NCI-H1105 (cell line): ENCODE measurements around the gene COLEC12.
"Not testable (repeated sequence)": the region's sequence is repeated elsewhere in the genome, so short reads cannot be mapped to it uniquely, and the experiment has no call there.

ENCODE experiments used
- DNase-seq: peaks from one replicate; lab custom pipeline; 2025; lab: John Stamatoyannopoulos, UW

COLEC12 gene

DNA sequence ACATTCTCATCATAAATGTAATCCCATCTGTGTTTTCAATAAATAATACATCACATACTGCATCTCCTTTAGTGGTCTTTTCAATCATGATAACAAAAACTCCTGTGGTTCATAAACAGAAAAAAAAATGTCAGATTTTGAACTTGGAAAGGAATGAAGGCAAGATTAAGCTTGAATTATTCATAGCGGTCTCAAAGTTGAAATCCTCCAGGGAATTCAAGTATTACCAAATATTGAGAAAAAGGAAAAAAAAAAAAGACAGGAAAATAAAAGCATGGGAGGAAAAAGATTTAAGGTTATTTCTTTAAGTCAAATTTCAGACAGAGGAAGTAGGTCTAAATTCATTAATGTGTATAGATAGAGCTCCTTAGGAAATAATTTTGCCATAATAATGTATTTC, 92.1 kb downstream of the COLEC12 start:
- no peak for DNase-seq

DNA sequence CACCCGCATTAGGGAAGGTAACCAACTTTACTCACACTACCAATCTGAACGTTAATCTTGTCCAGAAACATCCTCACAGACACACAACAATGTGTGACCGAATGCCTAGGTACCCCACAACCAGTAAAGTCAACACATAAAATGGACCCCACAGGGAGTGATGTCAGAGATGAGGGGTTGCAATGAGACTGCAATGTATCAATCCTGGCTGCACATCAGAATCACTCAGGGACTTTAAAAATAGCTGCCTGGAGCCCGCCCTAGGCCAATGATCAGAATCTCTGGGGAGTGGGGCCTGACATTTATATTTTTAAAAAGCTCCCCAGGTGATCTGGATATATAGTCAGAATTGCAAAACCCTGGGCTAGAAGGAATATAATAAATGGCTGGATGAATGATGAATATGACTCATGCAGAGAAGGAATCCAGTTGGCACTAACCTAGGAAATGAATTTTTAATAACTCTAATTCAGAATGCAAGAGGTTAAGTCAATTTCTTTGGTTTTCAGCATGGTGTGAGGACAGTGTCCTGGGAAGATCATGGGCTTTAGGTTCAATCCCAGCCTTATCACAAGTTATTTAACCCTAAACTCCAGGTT, 92.8 kb downstream of the COLEC12 start:
- no peak for DNase-seq

DNA sequence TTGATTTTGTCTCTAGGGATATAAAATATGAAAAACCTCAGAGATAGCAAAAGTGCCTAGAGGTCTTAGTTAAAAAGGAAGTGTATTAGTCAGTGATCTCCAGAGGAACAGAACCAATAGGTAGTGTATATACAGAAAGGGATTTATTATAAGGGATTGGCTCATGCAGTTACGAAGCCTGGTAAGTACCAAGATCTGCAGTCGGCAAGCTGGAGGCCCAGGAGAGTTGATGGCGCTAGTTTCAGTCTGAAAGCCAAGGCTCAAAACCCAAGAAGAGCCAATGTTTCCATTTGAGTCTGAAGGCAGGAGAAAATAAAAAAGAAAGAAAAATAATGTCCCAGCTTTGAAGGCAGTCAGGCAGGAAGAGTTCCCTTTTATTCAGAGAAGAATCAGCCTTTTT, 93.3 kb downstream of the COLEC12 start:
- no peak for DNase-seq

DNA sequence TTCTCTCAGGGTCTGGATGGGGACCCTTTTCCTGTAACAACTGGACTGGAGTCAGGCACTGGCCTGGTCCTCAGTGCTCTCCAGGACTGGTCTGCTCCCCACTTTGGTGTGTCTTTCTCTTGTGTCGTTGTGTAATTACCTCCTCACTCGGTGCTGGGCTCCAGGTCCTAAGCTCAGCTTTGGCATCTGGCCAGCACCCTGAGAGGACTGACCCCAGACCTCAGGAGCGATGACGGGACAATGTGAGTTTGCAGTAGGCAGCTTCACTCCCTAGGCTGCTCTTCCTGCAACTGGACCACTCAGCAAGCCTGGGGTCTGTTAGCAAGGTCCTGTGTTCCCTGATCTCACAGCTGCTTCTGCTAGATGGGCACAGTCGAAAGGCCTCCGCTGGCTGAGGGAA, 93.8 kb downstream of the COLEC12 start:
- no peak for DNase-seq

DNA sequence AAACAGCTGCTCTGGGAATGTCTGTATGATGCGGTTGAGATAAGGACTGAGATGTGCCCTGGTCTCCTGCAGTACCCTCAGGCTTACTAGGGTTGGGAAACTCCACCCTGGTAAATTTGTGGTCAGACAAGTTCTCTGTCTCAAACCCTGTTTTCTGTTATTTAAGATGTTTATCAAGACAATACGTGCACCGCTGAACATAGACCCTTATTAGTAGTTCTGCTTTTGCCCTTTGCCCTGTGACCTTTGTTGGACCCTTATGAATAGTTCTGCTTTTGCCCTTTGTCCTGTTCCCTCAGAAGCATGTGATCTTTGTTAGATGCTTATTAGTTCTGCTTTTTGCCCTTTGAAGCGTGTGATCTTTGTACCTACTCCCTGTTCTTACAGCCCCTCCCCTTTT, 95.5 kb downstream of the COLEC12 start:
- not testable (repeated sequence) for DNase-seq

DNA sequence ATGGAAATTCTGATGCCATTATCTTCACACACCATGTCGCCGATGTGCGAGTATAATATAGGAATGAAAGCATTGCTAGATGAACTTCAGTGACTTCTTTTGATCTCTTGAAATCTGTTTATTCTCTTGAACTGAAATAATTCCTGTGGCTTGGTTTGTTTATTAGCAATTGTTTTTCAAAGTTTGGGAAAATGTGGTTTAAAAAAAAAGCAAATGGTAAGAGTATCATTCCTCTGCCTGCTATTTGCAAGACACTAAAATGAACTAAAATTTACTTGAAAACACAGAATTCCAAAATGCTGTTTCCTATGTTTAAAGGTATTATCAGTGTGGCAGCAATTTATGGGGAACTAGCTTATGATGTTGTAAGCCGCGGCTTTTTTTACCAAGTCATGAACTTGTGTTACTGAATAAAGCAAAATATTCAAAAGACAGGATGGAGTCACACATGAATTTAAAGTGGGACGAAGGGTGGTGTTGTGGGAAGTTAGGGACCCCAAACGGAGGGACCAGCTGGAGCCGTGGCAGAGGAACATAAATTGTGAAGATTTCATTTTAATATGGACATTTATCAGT, 96.4 kb downstream of the COLEC12 start:
- no peak for DNase-seq

DNA sequence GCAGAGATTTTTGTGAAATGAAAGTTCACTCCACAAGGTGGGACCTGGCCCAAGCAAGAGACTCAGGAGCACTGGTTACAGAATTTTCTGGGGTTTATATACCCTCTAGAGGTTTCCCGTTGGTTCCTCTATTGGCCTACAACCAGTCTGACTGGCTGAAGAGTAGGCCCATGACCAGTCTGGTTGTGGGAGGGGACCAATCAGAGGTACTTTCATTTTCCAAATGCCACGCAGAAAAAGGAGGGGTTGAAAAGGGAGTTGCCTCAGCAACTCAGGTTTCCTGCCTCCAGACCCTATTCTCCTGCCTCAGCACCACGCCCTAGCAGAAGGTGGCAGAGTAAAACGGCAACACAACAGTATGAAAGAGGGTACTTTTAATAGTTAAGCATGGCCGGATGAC, 98.4 kb downstream of the COLEC12 start:
- DNase-seq: no peak

DNA sequence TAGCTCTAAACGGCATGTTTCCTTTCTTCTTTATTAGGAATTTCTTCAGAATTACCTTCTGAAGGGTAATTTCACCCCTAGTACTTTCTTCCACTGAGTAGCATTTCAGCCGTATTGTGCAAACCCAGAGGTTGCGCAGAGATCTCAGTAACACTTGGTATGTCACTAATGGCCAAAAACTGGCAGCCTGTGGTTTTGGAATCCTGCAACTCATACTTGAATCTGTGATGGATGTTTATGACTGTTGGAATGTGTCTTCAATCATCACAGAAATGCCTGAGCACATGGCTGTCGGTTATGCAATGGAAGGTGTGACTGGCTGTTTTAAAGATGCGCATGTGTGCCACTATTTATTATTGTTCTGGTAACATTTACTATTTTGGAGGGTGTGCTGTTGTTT, 100.0 kb downstream of the COLEC12 start:
- DNase-seq: no peak

DNA sequence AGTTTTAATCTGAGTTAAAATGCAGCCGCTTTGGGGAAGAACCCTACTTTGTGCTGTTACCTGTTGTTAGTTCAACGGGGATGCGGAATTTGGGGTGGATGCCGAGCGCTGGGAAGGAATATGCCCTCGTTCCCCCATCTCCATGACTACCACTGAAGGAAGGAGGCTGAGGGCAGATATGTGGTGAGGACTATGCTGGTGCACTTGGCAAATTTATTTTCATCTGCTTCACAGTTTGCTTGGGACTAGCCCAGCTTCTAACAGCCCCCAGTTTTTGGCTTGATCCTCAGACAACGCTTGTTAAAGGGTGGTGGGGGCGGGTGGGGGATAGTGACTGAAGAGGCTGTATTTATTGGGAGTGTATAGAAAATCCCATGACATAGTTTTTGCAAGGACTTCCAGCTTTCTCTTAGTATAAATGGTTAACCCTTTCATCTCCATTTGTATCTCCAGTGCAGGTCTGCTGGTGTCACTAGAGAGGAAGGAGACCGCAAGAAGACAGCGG, 100.8 kb downstream of the COLEC12 start:
- DNase-seq: no peak

DNA sequence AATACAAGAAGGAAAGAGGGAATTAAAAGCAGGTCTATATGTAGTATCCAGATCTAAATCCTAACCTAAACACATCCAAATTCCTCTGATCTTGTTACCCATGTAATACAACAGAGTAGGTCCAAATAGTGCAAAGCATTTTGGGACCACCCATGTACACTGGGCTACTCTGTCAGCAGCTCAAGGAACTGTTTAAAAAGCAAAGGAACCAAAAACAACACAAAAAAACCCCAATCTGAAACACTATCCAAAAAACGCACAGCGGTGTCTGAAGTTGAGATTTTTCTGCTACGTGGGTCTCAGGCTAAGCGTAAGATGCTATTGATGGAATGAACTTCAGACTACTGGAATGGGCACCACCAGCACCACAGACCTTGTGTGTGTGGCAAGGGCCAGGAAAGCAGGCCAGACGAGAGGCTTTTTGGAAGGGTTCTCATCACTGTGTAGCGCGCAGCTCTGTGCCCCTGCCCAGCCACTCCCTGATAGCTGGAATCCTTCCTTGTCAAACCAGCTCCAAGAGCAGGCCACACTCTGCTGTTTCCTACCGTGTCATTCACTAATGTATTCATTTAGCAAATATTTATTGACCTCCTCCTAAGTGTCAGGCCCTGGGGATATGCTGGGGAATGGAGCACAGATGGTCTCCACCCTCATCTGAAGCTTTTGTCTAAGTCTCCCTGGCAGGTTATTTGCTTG, 101.4 kb downstream of the COLEC12 start:
- no peak for DNase-seq

DNA sequence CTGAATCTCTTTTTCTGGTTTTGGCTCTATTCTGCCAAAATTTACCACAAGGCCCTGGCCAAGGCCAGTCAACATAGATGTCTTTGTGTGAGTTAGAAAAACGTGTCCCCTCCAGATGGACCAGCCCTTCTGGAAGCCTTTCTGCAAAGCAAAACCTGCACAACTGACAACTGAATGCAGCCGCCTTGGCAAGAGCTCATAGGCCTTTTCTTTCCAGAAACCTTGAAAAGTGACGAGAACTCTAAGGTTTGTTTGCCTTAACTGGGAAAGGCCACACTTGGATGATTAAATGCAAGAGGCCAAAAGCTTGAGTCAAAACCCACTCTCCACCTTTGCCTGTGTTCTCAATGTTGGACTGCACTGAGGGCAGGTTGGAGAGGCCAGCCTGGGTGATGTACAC, 103.9 kb downstream of the COLEC12 start:
- no peak for DNase-seq

DNA sequence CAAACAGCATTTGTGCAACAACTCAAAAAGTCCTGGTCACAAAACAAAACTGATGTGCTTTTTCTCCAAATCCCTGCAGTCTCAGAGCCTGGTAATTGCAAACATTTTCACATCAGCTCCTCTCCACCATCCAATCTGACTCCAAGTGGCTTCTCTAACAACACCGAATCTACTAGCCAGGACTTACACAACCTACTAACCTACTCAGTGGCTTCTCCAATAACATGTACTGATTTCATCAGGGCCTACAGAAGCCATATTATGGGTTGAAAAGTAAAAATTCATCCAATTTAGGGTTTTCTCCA, 104.3 kb downstream of the COLEC12 start:
- no peak for DNase-seq

DNA sequence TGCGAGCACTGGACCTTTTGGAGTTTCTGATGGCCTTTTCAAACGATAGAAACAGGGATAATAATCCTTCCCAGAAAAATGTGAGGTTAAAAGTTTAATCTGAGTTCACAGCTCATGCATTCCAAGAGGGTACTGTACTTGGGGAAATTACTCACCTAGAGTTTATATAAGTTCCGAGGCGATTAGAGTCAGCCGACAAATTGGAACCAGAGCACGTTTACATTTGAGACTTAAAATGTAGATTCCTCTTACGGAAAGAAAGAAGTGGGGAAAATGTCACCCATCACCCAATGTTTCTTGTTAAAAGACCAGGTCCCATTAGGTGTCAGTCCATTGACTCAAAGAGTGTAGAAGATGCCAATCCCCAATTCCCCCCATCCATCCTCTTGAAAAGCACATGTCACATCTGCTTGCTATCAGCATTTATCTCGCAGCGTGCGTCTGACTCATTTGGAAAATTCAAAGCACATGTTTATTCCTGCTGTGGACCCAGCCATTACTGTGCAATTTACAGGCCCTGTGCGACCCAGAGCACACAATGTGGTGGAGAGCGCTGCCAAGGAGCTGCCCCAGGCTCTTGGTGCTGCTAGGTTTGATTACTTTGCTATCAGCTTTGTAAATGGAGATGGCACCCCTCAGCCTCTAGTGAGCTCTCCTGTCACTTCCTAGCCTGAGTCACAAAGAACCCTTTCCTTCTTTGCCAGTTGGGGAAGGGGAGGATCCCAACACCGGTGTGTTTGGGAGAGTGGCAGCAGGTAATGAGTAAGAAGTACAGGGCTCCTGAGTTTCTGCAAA, 104.8 kb downstream of the COLEC12 start:
- no peak for DNase-seq

DNA sequence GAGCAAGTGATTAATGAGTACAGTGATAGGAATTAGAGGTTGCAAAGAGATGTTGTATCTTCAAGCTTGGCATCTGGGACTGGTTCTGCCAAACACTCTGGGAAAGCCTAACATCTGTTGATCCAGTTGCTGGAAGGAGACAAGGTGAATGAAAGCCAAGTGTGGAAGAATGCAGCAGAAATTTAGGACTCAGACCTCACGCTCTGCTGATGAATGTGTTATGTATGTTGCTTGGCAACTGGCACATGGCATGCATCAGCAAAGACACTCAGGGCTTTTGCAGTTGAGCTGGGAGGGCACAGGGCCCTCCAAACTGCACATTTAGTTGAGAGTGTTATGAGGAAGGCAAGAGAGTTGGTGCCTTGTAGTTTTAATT, 105.5 kb downstream of the COLEC12 start:
- no peak for DNase-seq

DNA sequence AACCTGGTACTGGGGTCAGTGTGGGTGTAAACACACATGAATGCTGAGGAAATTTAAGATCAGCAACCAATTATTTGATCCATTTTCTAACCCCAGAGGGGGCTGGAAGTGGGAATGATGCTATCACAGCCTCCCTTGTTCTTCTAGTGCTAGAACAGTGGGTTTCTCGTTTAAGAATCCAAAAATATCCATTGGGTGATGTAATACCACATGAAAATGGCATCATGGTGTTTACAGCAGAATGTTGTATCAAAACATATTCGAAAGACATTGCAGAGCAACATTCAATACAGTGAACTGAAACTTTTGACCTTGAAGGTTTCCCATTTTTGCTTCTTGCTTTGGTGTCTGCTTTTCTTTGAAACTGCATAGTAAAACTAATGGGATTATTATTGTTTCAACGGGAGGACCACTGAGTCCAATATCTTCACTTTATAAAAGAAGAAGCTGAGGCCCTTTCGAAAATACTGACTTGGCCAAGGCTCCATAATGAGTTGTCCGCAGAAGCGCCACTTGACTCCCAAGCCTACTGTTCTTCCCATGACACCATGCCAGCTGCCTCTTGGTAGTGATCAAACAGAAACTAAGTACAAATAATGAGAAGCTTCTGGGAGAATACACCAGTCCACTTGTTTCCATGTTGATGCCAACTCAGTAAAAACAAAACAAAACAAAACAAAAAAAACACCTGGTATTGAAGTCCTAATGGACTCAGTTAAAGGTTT, 106.1 kb downstream of the COLEC12 start:
- no peak for DNase-seq

DNA sequence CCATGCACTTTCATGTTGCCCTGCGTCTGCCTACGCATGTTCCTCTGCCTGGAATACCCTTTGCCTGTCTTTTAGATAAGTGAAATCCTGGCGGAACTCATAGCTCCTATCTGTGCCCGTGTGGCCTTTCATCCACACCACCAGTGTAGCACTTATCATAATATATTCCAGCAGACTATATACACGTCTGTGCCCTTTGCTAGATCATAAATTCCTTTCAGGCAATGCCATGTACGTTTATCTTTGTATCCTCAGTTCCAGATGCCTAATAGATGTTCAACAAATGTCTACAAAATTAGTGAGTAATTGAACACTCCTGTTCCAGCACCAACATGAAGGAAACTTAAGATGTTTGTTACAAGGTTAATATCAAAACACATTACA, 106.9 kb downstream of the COLEC12 start:
- no peak for DNase-seq

DNA sequence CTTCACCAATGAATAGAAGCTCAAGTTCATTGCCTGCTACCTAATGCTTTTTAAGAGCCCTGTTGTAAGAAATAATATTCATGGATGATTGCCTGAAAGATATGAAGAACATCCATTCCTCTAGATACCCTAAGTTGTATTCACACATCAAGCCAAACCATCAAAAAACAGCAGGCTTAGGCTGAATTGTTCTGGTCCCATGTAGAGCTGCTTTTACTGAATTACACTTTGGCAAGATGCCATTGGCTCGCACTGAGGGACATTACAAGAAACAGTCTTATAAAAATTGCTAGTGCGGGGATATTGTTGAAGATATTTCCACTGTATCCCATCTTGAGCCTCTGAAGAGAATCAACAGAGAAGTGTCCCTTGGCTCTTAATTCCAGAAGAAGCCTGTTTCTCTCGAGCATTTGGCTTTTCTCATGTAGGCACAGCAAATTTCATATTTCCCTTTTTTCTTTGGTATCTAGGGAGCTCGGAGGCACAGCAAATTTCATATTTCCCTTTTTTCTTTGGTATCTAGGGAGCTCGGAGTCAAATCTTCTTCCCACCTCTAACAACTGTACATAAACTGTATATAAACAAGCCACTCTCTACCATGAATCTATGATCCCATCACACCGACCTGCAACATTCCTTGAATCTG, 107.5 kb downstream of the COLEC12 start:
- DNase-seq: no peak

DNA sequence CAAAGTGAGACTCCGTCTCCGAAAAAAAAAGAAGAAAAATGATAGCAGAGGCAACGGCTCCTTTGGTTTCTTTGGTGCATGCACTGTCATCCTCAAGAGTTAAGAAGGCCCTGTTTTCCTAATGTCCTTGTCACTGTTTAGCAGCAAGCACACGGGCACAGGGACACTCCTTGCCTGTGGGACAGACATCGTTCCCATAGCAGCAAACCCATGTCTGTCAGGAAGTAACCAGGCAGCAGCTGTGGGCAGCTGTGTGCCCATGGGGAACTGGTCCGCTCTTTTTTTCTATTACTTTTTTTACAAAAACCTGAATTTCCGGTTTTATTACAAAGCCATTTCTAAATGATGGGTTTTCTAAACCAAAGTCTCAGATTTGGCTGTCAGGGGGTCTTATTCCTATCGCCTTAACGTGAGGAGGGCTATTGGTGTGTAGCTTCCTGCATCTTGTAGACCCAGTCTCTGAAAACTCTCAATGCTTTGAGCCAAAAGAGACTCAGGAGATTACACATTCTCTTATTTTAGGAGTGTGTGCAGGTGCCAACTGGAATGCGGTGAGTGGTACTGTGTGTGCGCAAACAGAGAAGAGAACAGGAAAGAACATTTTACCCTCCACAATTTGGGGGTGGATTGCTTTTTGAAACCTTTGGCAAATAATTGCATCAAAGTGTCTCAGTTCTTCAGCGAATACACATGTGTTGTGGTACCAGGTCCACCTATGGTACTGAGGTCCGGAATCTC, 109.6 kb downstream of the COLEC12 start:
- DNase-seq: no peak

DNA sequence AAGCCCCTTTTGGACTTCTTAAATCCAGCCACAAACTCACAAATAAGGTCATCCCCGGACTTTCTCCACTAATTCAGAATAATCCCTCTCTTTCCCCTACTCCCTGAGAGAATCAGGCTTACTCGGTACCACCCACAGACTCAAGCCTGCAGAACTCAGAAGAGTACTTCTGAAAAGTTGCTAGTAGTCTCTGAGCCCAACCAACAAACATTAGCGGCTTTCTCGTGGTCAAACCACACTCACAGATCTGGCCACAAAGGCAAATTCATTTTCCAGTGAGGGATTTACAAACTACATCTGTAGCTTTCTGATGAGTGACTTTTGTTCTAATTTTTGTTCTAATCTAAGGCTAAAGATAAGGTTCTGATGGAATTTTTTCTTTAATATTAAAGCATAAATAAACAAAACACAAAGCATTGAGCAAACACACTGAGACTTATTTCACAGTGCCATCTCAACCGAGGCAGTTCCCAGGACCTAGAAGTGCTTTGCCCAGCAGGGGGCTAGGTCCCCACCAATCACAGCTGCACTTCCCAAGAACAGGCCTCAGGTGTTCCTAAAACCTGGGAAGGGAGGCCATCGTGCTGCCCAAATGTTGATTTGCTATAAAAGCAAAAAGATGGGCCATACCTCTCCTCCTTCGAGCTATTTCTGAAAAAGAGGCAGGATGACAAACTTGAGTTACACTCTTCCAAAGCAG, 110.7 kb downstream of the COLEC12 start:
- DNase-seq: no peak

DNA sequence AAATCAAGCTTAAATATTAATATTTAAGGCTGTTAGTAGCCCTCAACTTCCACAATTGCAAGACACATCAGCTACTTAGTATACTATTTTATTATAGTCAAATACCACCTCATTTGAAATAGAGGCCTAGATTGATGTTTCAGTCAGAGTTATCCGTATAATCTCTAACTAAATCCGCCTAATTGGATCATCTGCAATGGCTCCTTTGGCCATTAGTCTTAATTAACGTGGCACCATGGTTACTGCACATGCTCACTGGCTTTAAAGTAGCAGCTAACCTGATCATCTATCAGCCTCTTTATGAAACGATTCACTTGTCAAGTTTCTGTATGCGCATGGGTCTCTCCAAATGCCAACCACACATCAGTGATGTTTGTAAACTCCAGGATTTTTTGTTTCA, 112.3 kb downstream of the COLEC12 start:
- no peak for DNase-seq

DNA sequence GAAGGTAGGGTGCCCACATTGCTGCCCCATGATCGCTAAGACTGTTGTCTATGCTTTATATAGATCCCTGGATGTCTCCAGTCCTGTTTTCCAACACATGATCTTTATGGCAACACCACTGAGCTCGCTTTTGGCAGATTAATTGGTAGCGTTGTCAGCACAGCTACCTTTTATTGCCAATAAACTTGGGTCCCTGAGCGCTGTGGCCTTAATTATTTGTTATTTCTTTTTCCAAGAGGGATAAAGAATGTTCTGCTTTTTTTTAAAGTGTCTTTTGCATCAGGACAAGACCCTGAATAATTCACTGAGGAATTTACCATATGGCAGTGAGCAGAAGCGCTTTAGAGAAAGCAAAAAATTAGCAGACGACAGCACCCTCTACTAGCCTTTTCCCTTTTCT, 113.5 kb downstream of the COLEC12 start:
- no peak for DNase-seq
